ENCODE measurements around the gene POU2F1.
A peak's percentile ranks its signal among the peaks of the same experiment; 100 is the strongest.
"Not testable (repeated sequence)": the region's sequence is repeated elsewhere in the genome, so short reads cannot be mapped to it uniquely, and the experiment has no call there.

Gene POU2F1

DNA sequence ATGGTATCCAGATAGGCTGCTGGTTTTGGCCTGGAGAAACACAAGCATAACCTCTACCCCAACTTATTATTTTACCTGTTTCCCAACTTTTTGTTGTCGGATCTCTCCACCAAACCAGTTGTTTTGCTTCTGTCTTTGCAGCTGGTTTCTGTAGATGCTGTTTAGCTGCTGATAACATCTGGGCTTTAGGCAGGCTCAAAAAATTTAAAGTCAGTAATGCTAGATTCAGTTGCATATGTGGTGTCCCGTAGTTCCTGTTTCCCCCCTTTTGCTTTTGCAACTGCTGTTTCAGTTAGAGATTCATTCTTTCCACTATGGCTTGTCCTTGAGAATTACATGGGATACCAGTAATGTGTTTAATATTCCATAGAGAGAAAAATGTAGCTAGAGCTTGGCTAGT, 98.5 kb downstream of the POU2F1 start:
- H3K36me3 Mint-ChIP-seq (ENCODE audit: low read depth) = peaks cover 79% of the 10 kb centered on the region
- H3K4me1 Mint-ChIP-seq, DNase-seq, H3K4me3 Mint-ChIP-seq, H3K27ac Mint-ChIP-seq, H3K27me3 Mint-ChIP-seq, ATAC-seq: not testable (repeated sequence)
- peaks cover 68% of the 10 kb centered on the region for H3K9me3 Mint-ChIP-seq

DNA sequence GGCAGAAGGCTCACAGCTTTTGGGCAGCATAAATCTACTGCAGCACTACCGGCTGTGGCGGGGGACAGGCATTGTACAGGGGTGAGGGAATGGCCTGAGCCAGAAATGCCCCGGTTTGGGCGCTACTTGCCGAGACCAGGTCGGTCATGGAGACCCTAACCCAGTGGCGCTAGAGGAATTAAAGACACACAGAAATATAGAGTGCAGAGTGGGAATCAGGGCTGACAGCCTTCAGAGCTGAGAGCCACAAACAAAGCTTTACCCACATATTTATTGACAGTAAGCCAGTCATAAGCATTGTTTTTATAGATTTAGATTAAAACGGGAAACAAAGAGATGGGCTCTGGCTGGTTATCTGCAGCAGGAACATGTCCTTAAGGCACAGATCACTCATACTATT, 101.8 kb downstream of the POU2F1 start:
- H3K4me3 Mint-ChIP-seq = no peak overlapping the region
- H3K9me3 Mint-ChIP-seq = peaks cover 73% of the 10 kb centered on the region
- H3K27me3 Mint-ChIP-seq = no peaks in the 10 kb centered on the region
- ATAC-seq (no peak), DNase-seq (no peak)
- H3K36me3 Mint-ChIP-seq (ENCODE audit: low read depth) = peaks cover 77% of the 10 kb centered on the region
- H3K4me1 Mint-ChIP-seq = no peaks in the 10 kb centered on the region
- H3K27ac Mint-ChIP-seq = no peak overlapping the region

DNA sequence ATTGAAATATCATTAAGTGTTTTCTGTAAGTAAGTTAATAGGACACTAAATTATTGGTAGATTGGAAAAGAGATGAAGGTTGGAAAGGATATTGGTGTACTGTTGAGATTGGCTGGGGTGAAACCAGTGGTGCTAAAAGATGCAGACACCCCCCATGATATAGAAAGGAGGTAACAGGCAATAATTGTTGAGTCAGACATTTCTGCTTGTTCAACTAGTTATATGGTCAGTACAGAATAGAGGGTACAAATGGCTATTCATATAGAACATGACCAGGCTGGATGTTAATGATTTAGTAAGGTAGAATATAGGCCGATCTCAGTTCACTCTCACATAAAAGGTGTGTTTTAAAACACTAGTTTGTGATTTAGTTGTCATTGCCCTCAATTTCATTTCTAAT, 104.5 kb downstream of the POU2F1 start:
- H3K27ac Mint-ChIP-seq = no peak overlapping the region
- DNase-seq (no peak), ATAC-seq (no peak)
- peaks cover 53% of the 10 kb centered on the region for H3K9me3 Mint-ChIP-seq
- no peaks in the 10 kb centered on the region for H3K27me3 Mint-ChIP-seq
- peaks cover 14% of the 10 kb centered on the region for H3K4me1 Mint-ChIP-seq
- H3K36me3 Mint-ChIP-seq (ENCODE audit: low read depth) = peaks cover 51% of the 10 kb centered on the region
- no peak overlapping the region for H3K4me3 Mint-ChIP-seq

DNA sequence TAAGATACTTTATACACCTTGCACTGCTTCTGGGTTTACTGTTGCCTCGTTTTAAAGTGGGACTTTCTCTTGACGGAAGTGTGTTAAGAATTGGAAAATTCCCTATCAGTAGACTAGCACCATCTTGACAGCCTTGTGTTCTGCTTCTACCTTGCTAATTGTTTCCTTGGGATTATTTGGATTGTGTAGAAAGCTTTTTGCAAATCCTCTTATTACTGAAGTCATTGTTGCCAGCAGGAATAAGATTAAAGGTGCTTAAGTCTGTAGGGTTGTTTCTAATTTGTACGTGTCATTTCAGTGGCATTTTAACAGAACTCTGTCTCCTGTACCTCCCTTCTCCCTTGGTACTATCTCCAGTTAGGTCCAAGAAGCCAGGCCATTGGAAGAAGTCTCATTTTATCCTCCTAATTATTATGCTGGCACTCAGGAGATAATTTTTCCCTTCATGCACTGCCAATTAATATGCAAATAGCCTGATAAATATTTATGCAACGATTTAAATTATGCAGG, 107.7 kb downstream of the POU2F1 start:
- Mint-ChIP-seq H3K4me1 (peaks cover 38% of the 10 kb centered on the region), H3K36me3 (ENCODE audit: low read depth) (peaks cover 32% of the 10 kb centered on the region), H3K9me3 (peaks cover 24% of the 10 kb centered on the region), H3K27ac (no peak overlapping the region), H3K4me3 (no peak overlapping the region), H3K27me3 (no peaks in the 10 kb centered on the region)
- no peak for ATAC-seq
- DNase-seq = no peak

DNA sequence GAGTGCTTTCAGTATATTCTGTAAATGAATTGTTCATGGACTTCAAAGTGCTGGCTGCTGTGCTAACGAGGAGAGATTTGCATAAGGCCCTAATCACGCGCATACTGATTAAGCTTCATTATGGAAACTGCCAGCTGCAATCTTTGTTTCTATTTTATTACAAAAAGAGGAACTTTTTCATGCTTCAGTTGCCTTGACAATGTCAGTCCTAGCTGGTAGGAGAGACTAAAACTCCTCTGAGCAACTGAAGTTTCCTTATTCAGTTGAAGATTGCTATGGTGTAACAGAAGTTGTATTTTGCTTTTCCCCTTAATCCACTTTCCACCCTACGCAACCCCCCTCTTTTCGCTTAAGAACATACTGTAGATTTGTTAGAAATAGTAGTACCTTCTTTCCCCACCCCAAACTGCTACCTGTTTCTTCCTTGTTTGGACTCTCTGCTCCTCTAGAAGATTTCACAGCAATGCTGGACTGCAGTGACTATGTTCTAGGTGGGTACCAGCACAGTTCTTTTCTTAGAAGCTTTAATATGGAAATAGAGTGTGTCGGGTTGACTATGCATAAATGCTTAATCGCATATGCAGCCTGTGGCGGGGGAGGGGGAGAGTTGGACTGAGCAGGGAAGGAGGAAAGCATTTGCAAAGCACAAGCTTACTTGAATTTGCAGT, 108.3 kb downstream of the POU2F1 start:
- DNase-seq = no peak
- Mint-ChIP-seq H3K4me3 (peak overlapping the region; percentile 33), H3K36me3 (ENCODE audit: low read depth) (peaks cover 27% of the 10 kb centered on the region), H3K4me1 (peaks cover 39% of the 10 kb centered on the region), H3K9me3 (peaks cover 22% of the 10 kb centered on the region), H3K27me3 (no peaks in the 10 kb centered on the region), H3K27ac (peak overlapping the region; percentile 24)
- no peak for ATAC-seq

- peak; percentile 49 for ATAC-seq
- no peak overlapping the region for H3K4me3 Mint-ChIP-seq
- no peak for DNase-seq
- H3K36me3 Mint-ChIP-seq (ENCODE audit: low read depth) = peaks cover 19% of the 10 kb centered on the region
- peaks cover 5% of the 10 kb centered on the region for H3K9me3 Mint-ChIP-seq
- H3K27me3 Mint-ChIP-seq = no peaks in the 10 kb centered on the region
- peaks cover 39% of the 10 kb centered on the region for H3K4me1 Mint-ChIP-seq
- peak overlapping the region; percentile 35 for H3K27ac Mint-ChIP-seq
These were observed 110.1 kb downstream of the POU2F1 start for GRCh38 chr1:167330601-167331293.

DNA sequence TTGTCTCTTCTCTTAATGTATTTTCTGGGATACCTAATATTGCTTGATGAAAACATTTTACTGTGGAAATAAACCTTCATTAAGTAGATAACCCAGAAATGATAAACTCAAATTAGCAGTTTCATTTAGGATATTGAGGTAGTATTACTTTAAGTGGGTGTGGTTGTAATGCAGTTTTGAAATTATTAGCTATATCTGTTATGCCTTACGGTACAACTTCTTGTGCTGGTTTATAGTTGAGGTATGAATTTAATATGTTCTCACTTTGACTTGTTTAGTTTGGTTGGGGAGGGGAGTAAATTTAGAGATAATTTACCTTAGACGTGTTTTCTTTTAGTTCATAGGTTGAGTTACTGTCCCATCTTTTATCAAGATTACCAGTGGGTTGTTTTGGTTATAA, 111.0 kb downstream of the POU2F1 start:
- Mint-ChIP-seq H3K4me1 (peaks cover 39% of the 10 kb centered on the region), H3K36me3 (ENCODE audit: low read depth) (peaks cover 18% of the 10 kb centered on the region), H3K4me3 (no peak overlapping the region), H3K9me3 (no peaks in the 10 kb centered on the region), H3K27ac (no peak overlapping the region), H3K27me3 (no peaks in the 10 kb centered on the region)
- ATAC-seq (no peak), DNase-seq (no peak)

GRCh38 chr1:167332503-167332902, 111.8 kb downstream of the POU2F1 start:
- no peaks in the 10 kb centered on the region for H3K27me3 Mint-ChIP-seq
- H3K27ac Mint-ChIP-seq = no peak overlapping the region
- ATAC-seq = no peak
- H3K36me3 Mint-ChIP-seq (ENCODE audit: low read depth) = peaks cover 20% of the 10 kb centered on the region
- H3K4me1 Mint-ChIP-seq = peaks cover 39% of the 10 kb centered on the region
- H3K4me3 Mint-ChIP-seq = no peak overlapping the region
- no peaks in the 10 kb centered on the region for H3K9me3 Mint-ChIP-seq
- no peak for DNase-seq

GRCh38 chr1:167333124-167333523, 112.4 kb downstream of the POU2F1 start:
- DNase-seq (no peak), ATAC-seq (no peak)
- H3K27me3 Mint-ChIP-seq = no peaks in the 10 kb centered on the region
- no peaks in the 10 kb centered on the region for H3K9me3 Mint-ChIP-seq
- peaks cover 24% of the 10 kb centered on the region for H3K36me3 Mint-ChIP-seq (ENCODE audit: low read depth)
- no peak overlapping the region for H3K27ac Mint-ChIP-seq
- no peak overlapping the region for H3K4me3 Mint-ChIP-seq
- peaks cover 39% of the 10 kb centered on the region for H3K4me1 Mint-ChIP-seq

DNA sequence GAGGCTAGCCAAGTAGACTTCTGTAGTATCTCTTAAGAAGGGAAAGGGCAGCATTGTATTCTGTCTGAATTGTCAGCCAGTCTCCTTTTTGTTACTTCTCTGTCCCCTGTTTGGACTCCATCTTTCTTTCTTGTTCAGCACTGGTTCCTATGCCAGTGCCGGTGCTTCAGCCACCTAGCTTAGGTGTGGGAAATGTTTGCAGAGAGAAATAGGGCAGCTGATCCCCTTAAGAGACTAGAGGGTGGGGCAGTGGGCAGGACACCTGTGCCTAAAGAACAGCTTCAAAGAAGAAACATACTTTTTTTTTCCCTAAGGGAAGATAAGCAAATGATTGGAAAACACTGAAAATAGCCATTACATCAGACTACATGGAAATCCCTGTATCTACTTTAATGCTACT, 113.0 kb downstream of the POU2F1 start:
- DNase-seq (no peak), ATAC-seq (no peak)
- no peaks in the 10 kb centered on the region for H3K27me3 Mint-ChIP-seq
- H3K9me3 Mint-ChIP-seq = no peaks in the 10 kb centered on the region
- no peak overlapping the region for H3K27ac Mint-ChIP-seq
- H3K36me3 Mint-ChIP-seq (ENCODE audit: low read depth) = peaks cover 27% of the 10 kb centered on the region
- H3K4me3 Mint-ChIP-seq = no peak overlapping the region
- H3K4me1 Mint-ChIP-seq = peaks cover 34% of the 10 kb centered on the region

- ATAC-seq = no peak
- Mint-ChIP-seq H3K4me1 (peaks cover 6% of the 10 kb centered on the region), H3K27ac (no peak overlapping the region), H3K27me3 (no peaks in the 10 kb centered on the region), H3K36me3 (ENCODE audit: low read depth) (peaks cover 30% of the 10 kb centered on the region), H3K9me3 (no peaks in the 10 kb centered on the region), H3K4me3 (no peak overlapping the region)
- no peak for DNase-seq
These were observed 118.7 kb downstream of the POU2F1 start for GRCh38 chr1:167339405-167339804.

GRCh38 chr1:167342846-167343245, 122.2 kb downstream of the POU2F1 start:
- Mint-ChIP-seq H3K27ac (no peak overlapping the region), H3K9me3 (no peaks in the 10 kb centered on the region), H3K4me3 (no peak overlapping the region), H3K36me3 (ENCODE audit: low read depth) (peaks cover 12% of the 10 kb centered on the region), H3K27me3 (no peaks in the 10 kb centered on the region), H3K4me1 (peaks cover 9% of the 10 kb centered on the region)
- ATAC-seq (no peak), DNase-seq (no peak)

DNA sequence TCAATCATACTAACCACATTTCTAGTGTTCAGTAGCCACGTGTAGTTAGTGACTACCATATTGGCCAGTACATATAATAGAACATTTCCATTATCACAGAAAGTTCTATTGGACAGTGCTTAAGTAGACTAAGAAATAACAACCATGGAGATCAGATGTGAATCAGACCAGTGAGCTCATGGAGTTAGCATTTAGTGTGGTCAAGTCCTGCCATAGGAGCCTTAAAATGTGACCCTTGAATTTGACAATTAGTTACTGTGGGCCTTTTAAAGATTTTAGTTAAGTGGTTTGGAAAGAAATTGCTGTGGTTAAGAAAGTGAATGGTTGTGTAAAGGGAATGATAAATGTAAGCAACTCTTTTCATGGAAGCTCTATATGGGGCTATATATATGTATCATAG, 123.4 kb downstream of the POU2F1 start:
- no peak overlapping the region for H3K4me3 Mint-ChIP-seq
- H3K27ac Mint-ChIP-seq = no peak overlapping the region
- no peaks in the 10 kb centered on the region for H3K9me3 Mint-ChIP-seq
- H3K4me1 Mint-ChIP-seq = peaks cover 9% of the 10 kb centered on the region
- DNase-seq (no peak), ATAC-seq (no peak)
- H3K36me3 Mint-ChIP-seq (ENCODE audit: low read depth) = peaks cover 2% of the 10 kb centered on the region
- H3K27me3 Mint-ChIP-seq = no peaks in the 10 kb centered on the region

DNA sequence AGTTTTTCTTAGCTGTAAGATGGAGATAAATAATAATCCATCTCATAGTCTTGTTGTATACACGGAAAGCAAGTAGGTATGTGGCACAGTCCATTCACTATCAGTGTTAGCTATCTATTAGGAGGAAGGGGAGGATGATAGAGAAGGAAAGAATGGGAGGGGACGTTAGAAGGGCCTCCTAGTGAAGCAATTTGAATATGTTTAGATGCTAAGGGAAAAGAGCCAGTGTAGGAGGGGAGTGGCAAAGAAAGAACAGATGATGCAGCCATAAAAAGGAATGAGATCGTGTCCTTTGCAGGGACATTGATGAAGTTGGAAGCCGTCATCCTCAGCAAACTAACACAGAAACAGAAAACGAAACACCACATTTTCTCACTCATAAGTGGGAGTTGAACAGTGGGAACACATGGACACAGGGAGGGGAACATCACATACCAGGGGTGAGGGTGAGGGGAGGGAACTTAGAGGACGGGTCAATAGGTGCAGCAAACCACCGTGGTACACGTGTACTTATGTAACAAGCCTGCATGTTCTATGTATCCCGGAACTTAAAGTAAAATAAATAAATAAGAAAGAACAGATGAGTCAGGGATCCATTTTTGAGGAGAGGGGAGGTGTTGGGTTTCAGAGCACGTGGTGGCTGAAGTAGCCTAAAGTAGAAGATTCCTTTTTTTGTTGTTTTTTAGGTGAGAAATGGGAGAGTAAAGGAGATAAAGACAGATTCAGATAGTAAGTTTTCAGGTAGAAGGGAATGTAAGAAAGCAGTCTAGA, 124.1 kb downstream of the POU2F1 start:
- H3K27ac Mint-ChIP-seq = no peak overlapping the region
- H3K27me3 Mint-ChIP-seq = no peaks in the 10 kb centered on the region
- H3K4me1 Mint-ChIP-seq = peaks cover 9% of the 10 kb centered on the region
- no peaks in the 10 kb centered on the region for H3K36me3 Mint-ChIP-seq (ENCODE audit: low read depth)
- no peak overlapping the region for H3K4me3 Mint-ChIP-seq
- ATAC-seq (no peak), DNase-seq (no peak)
- no peaks in the 10 kb centered on the region for H3K9me3 Mint-ChIP-seq

GRCh38 chr1:167345386-167345733, 124.7 kb downstream of the POU2F1 start:
- H3K4me1 Mint-ChIP-seq = peaks cover 9% of the 10 kb centered on the region

More at GRCh38 chr1:167345386-167345733, 124.7 kb downstream of the POU2F1 start:
- Mint-ChIP-seq H3K27me3 (no peaks in the 10 kb centered on the region), H3K27ac (no peak overlapping the region), H3K36me3 (ENCODE audit: low read depth) (no peaks in the 10 kb centered on the region), H3K4me3 (no peak overlapping the region), H3K9me3 (no peaks in the 10 kb centered on the region)
- no peak for DNase-seq
- no peak for ATAC-seq
